Astrocyte (in vitro differentiated cells and primary cell): ENCODE data around the gene EPS8L1. TPM values are rescaled to one million over a fixed set of nuclear protein-coding genes. Genes with fewer than 3 reads are reported as not detected.

Source experiments
- DNase-seq: peaks from one replicate; pipeline ENCODE4 v3.0.0-alpha.2; 2010; ENCODE audit warnings: low read depth
- FAIRE-seq: peaks from 2 replicates; lab custom pipeline; 2011; peaks lifted over from hg19 to GRCh38; lab: Jason Lieb, UNC
- H2AFZ ChIP-seq: 2 replicates; pipeline ENCODE4 v1.6.0; 2012; ENCODE audit warnings: low read depth, low read length, inconsistent platforms
- H3K27ac ChIP-seq: 2 replicates; pipeline ENCODE4 v1.5.1; 2011; ENCODE audit warnings: low read depth, low read length, inconsistent platforms
- H3K27me3 ChIP-seq: 2 replicates; pipeline ENCODE4 v1.6.0; 2011; ENCODE audit warnings: low read length, inconsistent platforms; ENCODE audit not compliant: insufficient read depth
- H3K36me3 ChIP-seq: 2 replicates; pipeline ENCODE4 v1.5.1; 2011; ENCODE audit warnings: low read length, inconsistent platforms; ENCODE audit not compliant: insufficient read depth
- H3K4me1 ChIP-seq: 2 replicates; pipeline ENCODE4 v1.5.1; 2011; ENCODE audit warnings: low read length, inconsistent platforms; ENCODE audit not compliant: insufficient read depth
- H3K4me2 ChIP-seq: 2 replicates; pipeline ENCODE4 v1.6.0; 2012; ENCODE audit warnings: low read length, inconsistent platforms
- H3K4me3 ChIP-seq: 2 replicates; pipeline ENCODE4 v1.5.1; 2011; ENCODE audit warnings: low read depth, mild to moderate bottlenecking, low read length, inconsistent platforms; ENCODE audit not compliant: insufficient read depth
- H3K79me2 ChIP-seq: 2 replicates; pipeline ENCODE4 v1.6.0; 2012; ENCODE audit warnings: mild to moderate bottlenecking, low read length, inconsistent platforms; ENCODE audit not compliant: insufficient read depth
- H3K9ac ChIP-seq: 2 replicates; pipeline ENCODE4 v1.6.0; 2012; ENCODE audit warnings: mild to moderate bottlenecking, low read length, inconsistent platforms
- H3K9me3 ChIP-seq: 2 replicates; pipeline ENCODE4 v1.5.1; 2012; ENCODE audit warnings: low read depth, mild to moderate bottlenecking, low read length, inconsistent platforms; ENCODE audit not compliant: insufficient read depth
- H4K20me1 ChIP-seq: 2 replicates; pipeline ENCODE4 v1.6.0; 2012; ENCODE audit warnings: low read length, inconsistent platforms; ENCODE audit not compliant: insufficient read depth
- H3K27ac Mint-ChIP-seq: one replicate; pipeline ENCODE4 v1.8.0; 2021; ENCODE audit warnings: mild to moderate bottlenecking, mixed read lengths; ENCODE audit not compliant: unreplicated experiment
- H3K27me3 Mint-ChIP-seq: one replicate; pipeline ENCODE4 v1.8.0; 2021; ENCODE audit warnings: low read depth, mixed read lengths; ENCODE audit not compliant: unreplicated experiment
- H3K36me3 Mint-ChIP-seq: one replicate; pipeline ENCODE4 v1.8.0; 2021; ENCODE audit warnings: low read depth, mixed read lengths; ENCODE audit not compliant: unreplicated experiment
- H3K4me1 Mint-ChIP-seq: one replicate; pipeline ENCODE4 v1.8.0; 2021; ENCODE audit warnings: low read depth, mixed read lengths; ENCODE audit not compliant: unreplicated experiment
- H3K4me3 Mint-ChIP-seq: one replicate; pipeline ENCODE4 v1.8.0; 2021; ENCODE audit warnings: mild to moderate bottlenecking, moderate library complexity, mixed read lengths; ENCODE audit not compliant: unreplicated experiment
- H3K9me3 Mint-ChIP-seq: one replicate; pipeline ENCODE4 v1.8.0; 2021; ENCODE audit warnings: mild to moderate bottlenecking, mixed read lengths; ENCODE audit not compliant: unreplicated experiment
- EZH2 ChIP-seq: IDR thresholded peaks from 2 replicates; pipeline ENCODE4 v1.6.1; 2012; ENCODE audit warnings: mild to moderate bottlenecking, low read length, inconsistent platforms; ENCODE audit not compliant: insufficient read depth
- total RNA-seq: library from RNA; stranded (reverse); gene quantifications from 2 replicates; pipeline ENCODE4 v1.2.1, GENCODE V29; 2021
- TF ChIP-seq, protein P1 (sequence below): IDR thresholded peaks from 2 replicates; pipeline ENCODE4 v1.5.1; 2011; ENCODE audit warnings: low read depth, mild to moderate bottlenecking, inconsistent platforms, low read length, moderate library complexity; ENCODE audit not compliant: insufficient read depth

Gene EPS8L1
- total RNA-seq, 1 donor from 2014 or later, result 9.2 TPM

- peaks cover 46% of the 10 kb centered on the region for H3K27me3 Mint-ChIP-seq
- H3K79me2 ChIP-seq, result no peaks in the 10 kb centered on the region
- peaks cover 56% of the 10 kb centered on the region for H3K27me3 ChIP-seq
- FAIRE-seq, result no peak
- no peak overlapping the region for H3K4me3 Mint-ChIP-seq
- H3K4me1 Mint-ChIP-seq, result peaks cover 7% of the 10 kb centered on the region
- H2AFZ ChIP-seq, result no peak overlapping the region
- no peak overlapping the region for H3K27ac Mint-ChIP-seq
- no peak overlapping the region for H3K4me3 ChIP-seq
- H3K27ac ChIP-seq, result no peak overlapping the region
- no peak for DNase-seq
- TF ChIP-seq EZH2, result peak; percentile 51
- TF ChIP-seq, protein P1, sequence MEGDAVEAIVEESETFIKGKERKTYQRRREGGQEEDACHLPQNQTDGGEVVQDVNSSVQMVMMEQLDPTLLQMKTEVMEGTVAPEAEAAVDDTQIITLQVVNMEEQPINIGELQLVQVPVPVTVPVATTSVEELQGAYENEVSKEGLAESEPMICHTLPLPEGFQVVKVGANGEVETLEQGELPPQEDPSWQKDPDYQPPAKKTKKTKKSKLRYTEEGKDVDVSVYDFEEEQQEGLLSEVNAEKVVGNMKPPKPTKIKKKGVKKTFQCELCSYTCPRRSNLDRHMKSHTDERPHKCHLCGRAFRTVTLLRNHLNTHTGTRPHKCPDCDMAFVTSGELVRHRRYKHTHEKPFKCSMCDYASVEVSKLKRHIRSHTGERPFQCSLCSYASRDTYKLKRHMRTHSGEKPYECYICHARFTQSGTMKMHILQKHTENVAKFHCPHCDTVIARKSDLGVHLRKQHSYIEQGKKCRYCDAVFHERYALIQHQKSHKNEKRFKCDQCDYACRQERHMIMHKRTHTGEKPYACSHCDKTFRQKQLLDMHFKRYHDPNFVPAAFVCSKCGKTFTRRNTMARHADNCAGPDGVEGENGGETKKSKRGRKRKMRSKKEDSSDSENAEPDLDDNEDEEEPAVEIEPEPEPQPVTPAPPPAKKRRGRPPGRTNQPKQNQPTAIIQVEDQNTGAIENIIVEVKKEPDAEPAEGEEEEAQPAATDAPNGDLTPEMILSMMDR, result no peak
- H3K9ac ChIP-seq, result no peak overlapping the region
- H4K20me1 ChIP-seq, result peaks cover 20% of the 10 kb centered on the region
- H3K4me2 ChIP-seq, result no peak overlapping the region
- peaks cover 2% of the 10 kb centered on the region for H3K36me3 Mint-ChIP-seq
- H3K9me3 ChIP-seq, result peaks cover 4% of the 10 kb centered on the region
- peaks cover 2% of the 10 kb centered on the region for H3K9me3 Mint-ChIP-seq
- no peaks in the 10 kb centered on the region for H3K36me3 ChIP-seq
- peaks cover 27% of the 10 kb centered on the region for H3K4me1 ChIP-seq
Observed at GRCh38 chr19:55083004-55083850, 7.6 kb downstream of the EPS8L1 start.

DNA sequence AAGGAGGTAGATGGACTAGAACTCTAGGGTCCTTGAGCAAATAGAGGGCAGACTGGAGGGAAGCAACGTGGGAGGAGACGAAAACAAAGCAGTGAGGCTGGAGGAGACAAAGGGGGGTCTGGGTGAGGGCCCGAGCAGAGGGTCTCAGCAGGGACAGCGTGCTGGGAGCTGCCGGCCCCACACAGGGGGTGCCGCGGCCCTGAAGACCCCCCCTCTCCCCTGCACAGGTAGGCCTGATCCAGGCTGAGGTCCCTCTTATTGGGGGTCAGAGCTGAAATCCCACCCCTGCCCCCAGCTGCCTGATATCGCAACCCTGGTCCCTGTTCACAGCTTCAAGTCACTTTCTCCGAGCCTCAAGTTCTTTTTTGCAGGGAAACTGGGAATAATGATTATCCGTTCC is 8.7 kb downstream of the EPS8L1 start:
- TF ChIP-seq, protein P1, result no peak
- TF ChIP-seq EZH2, result no peak
- no peak for FAIRE-seq

More for the DNA sequence above, 8.7 kb downstream of the EPS8L1 start:
- H3K4me1 ChIP-seq, result peaks cover 30% of the 10 kb centered on the region
- no peak overlapping the region for H3K4me3 Mint-ChIP-seq
- H3K79me2 ChIP-seq, result no peaks in the 10 kb centered on the region
- no peak overlapping the region for H3K4me3 ChIP-seq
- H3K27ac ChIP-seq, result no peak overlapping the region
- H4K20me1 ChIP-seq, result peaks cover 29% of the 10 kb centered on the region
- DNase-seq, result no peak
- H3K27ac Mint-ChIP-seq, result no peak overlapping the region
- H3K4me1 Mint-ChIP-seq, result peaks cover 12% of the 10 kb centered on the region
- peaks cover 56% of the 10 kb centered on the region for H3K27me3 ChIP-seq
- H3K9me3 ChIP-seq, result peaks cover 4% of the 10 kb centered on the region
- peaks cover 2% of the 10 kb centered on the region for H3K9me3 Mint-ChIP-seq
- H3K36me3 Mint-ChIP-seq, result peaks cover 2% of the 10 kb centered on the region
- no peaks in the 10 kb centered on the region for H3K36me3 ChIP-seq
- H3K9ac ChIP-seq, result no peak overlapping the region
- H3K27me3 Mint-ChIP-seq, result peaks cover 40% of the 10 kb centered on the region
- H2AFZ ChIP-seq, result no peak overlapping the region
- no peak overlapping the region for H3K4me2 ChIP-seq
